H1 (cell line): Measurements from ENCODE around the gene AMT. TPM values are rescaled to one million over a fixed set of nuclear protein-coding genes. Genes with fewer than 3 reads are reported as not detected.

Experiments used
- CTCF ChIA-PET: fragments of 300-600 bp; sonication (Branson Sonifier 250); formaldehyde crosslinking; loops from one replicate; lab custom pipeline; 2021; ENCODE audit not compliant: partially characterized antibody; lab: Charles Lee
- POLR2A ChIA-PET: fragments of 300-600 bp; sonication (Branson Sonifier 250); formaldehyde crosslinking; loops from one replicate; lab custom pipeline; 2021; ENCODE audit warnings: inconsistent platforms; ENCODE audit not compliant: partially characterized antibody; lab: Charles Lee
- DNase-seq, 2 experiments: peaks; one replicate each; pipeline versions ENCODE4 v3.0.0 to v3.0.0-alpha.2; 2010 to 2022; ENCODE audit warnings: low spot score in 2 of 2, low read depth in 1 of 2, mixed read lengths in 1 of 2
- FAIRE-seq: peaks from 2 replicates; lab custom pipeline; 2011; peaks lifted over from hg19 to GRCh38; lab: Jason Lieb, UNC
- H2AFZ ChIP-seq: 2 replicates; pipeline ENCODE4 v1.8.1; 2012; ENCODE audit warnings: low read length, inconsistent platforms
- H2AK5ac ChIP-seq: 2 replicates; pipeline ENCODE4 v1.6.1; 2013; ENCODE audit warnings: low read depth, low read length
- H2BK120ac ChIP-seq: replicated peaks from 2 replicates; pipeline ENCODE3; 2013; ENCODE audit warnings: low read depth, low read length, inconsistent platforms
- H2BK12ac ChIP-seq: 2 replicates; pipeline ENCODE4 v1.6.1; 2013; ENCODE audit warnings: low read depth, low read length
- H2BK15ac ChIP-seq: 2 replicates; pipeline ENCODE4 v1.6.1; 2013; ENCODE audit warnings: low read length
- H2BK20ac ChIP-seq: 2 replicates; pipeline ENCODE4 v1.6.1; 2013; ENCODE audit warnings: low read length
- H2BK5ac ChIP-seq: 2 replicates; pipeline ENCODE4 v1.6.1; 2013; ENCODE audit warnings: low read depth, low read length
- H3K14ac ChIP-seq: 2 replicates; pipeline ENCODE4 v1.6.1; 2013; ENCODE audit warnings: inconsistent platforms; ENCODE audit not compliant: insufficient read length
- H3K18ac ChIP-seq: 2 replicates; pipeline ENCODE4 v1.6.1; 2013; ENCODE audit warnings: low read length; ENCODE audit errors: extremely low read depth
- H3K23ac ChIP-seq: 2 replicates; pipeline ENCODE4 v1.6.1; 2013; ENCODE audit warnings: inconsistent platforms; ENCODE audit not compliant: insufficient read length
- H3K23me2 ChIP-seq: 2 replicates; pipeline ENCODE4 v1.6.1; 2013; ENCODE audit warnings: low read depth, low read length
- H3K27ac ChIP-seq: 2 replicates; pipeline ENCODE4 v1.6.1; 2011; ENCODE audit warnings: low read depth, low read length, inconsistent platforms
- H3K27me3 ChIP-seq, 4 experiments: replicated peaks in 1 of 4; 1 replicate in 1 of 4; 2 replicates in 3 of 4; pipeline versions ENCODE4 v1.6.1 to v1.8.1; 2011 to 2013; ENCODE audit warnings: low read length in 3 of 4, mild to moderate bottlenecking in 3 of 4, inconsistent platforms in 2 of 4, mixed read lengths in 2 of 4, moderate library complexity in 1 of 4; ENCODE audit not compliant: control insufficient read depth in 3 of 4, insufficient read depth in 3 of 4; ENCODE audit errors: extremely low read depth in 1 of 4
- H3K36me3 ChIP-seq, 4 experiments: 2 replicates each; pipeline versions ENCODE4 v1.6.1 to v1.8.1; 2011 to 2013; ENCODE audit warnings: mild to moderate bottlenecking in 4 of 4, low read length in 3 of 4, moderate library complexity in 2 of 4, control low read depth in 1 of 4, inconsistent platforms in 1 of 4; ENCODE audit not compliant: insufficient read depth in 4 of 4, control insufficient read depth in 2 of 4
- H3K4ac ChIP-seq: replicated peaks from 2 replicates; pipeline ENCODE3; 2013; ENCODE audit warnings: low read length, low read depth, mixed read lengths, inconsistent platforms; ENCODE audit not compliant: insufficient read length
- H3K4me1 ChIP-seq, 4 experiments: replicated peaks in 1 of 4; 1 replicate in 1 of 4; 2 replicates in 3 of 4; pipeline versions ENCODE4 v1.6.1 to v1.8.1; 2011 to 2013; ENCODE audit warnings: low read length in 3 of 4, inconsistent platforms in 2 of 4, mixed read lengths in 1 of 4; ENCODE audit not compliant: insufficient read depth in 4 of 4, control insufficient read depth in 3 of 4
- H3K4me2 ChIP-seq, 2 experiments: 2 replicates each; pipeline versions ENCODE4 v1.6.1 to v1.8.1; 2011 to 2013; ENCODE audit warnings: low read depth in 2 of 2, low read length in 2 of 2, control low read depth in 1 of 2, inconsistent platforms in 1 of 2, mild to moderate bottlenecking in 1 of 2; ENCODE audit not compliant: insufficient read depth in 1 of 2
- H3K4me3 ChIP-seq, 4 experiments: fragments of 200-600, 300-600 bp in 1 of 4; sonication (generic), shearing (Covaris generic), sonication (Bioruptor Twin) in 1 of 4; 2 replicates each; pipeline versions ENCODE4 v1.5.1 to v1.8.1; 2011 to 2016; ENCODE audit warnings: low read length in 4 of 4, low read depth in 3 of 4, control low read depth in 2 of 4, inconsistent platforms in 2 of 4, mild to moderate bottlenecking in 2 of 4, mixed read lengths in 1 of 4, moderate library complexity in 1 of 4; ENCODE audit not compliant: insufficient read depth in 2 of 4; ENCODE audit errors: extremely low read depth in 1 of 4
- H3K56ac ChIP-seq: replicated peaks from 2 replicates; pipeline ENCODE3; 2013; ENCODE audit warnings: low read depth, mild to moderate bottlenecking, mixed read lengths, low read length, inconsistent platforms; ENCODE audit not compliant: insufficient read length
- H3K79me1 ChIP-seq: 2 replicates; pipeline ENCODE4 v1.6.1; 2013; ENCODE audit warnings: low read depth, low read length, control low read depth
- H3K79me2 ChIP-seq, 2 experiments: 2 replicates each; pipeline versions ENCODE4 v1.6.1 to v1.8.1; 2012 to 2013; ENCODE audit warnings: low read length in 2 of 2, mild to moderate bottlenecking in 2 of 2, inconsistent platforms in 1 of 2; ENCODE audit not compliant: insufficient read depth in 2 of 2, control insufficient read depth in 1 of 2
- H3K9ac ChIP-seq, 4 experiments: replicated peaks in 1 of 4; 1 replicate in 1 of 4; 2 replicates in 3 of 4; pipeline versions ENCODE4 v1.6.1 to v1.8.1; 2011 to 2013; ENCODE audit warnings: low read depth in 3 of 4, low read length in 3 of 4, control low read depth in 2 of 4, mild to moderate bottlenecking in 2 of 4, moderate library complexity in 2 of 4, inconsistent platforms in 1 of 4; ENCODE audit errors: extremely low read depth in 1 of 4
- H3K9me3 ChIP-seq, 2 experiments: 2 replicates each; pipeline versions ENCODE4 v1.6.1 to v1.8.1; 2012 to 2013; ENCODE audit warnings: mild to moderate bottlenecking in 2 of 2, moderate library complexity in 2 of 2, control low read depth in 1 of 2, inconsistent platforms in 1 of 2, low read depth in 1 of 2, low read length in 1 of 2, mixed read lengths in 1 of 2; ENCODE audit not compliant: insufficient read depth in 2 of 2
- H4K20me1 ChIP-seq, 2 experiments: replicated peaks in 1 of 2; 2 replicates each; pipeline versions ENCODE3 to v1.8.1; 2011 to 2013; ENCODE audit warnings: inconsistent platforms in 2 of 2, low read length in 2 of 2, mild to moderate bottlenecking in 1 of 2; ENCODE audit not compliant: insufficient read depth in 2 of 2, control insufficient read depth in 1 of 2
- H4K5ac ChIP-seq: 2 replicates; pipeline ENCODE4 v1.6.1; 2013; ENCODE audit warnings: low read length, low read depth, mixed read lengths, inconsistent platforms; ENCODE audit not compliant: insufficient read length
- H4K8ac ChIP-seq: 2 replicates; pipeline ENCODE4 v1.8.0; 2013; ENCODE audit warnings: mild to moderate bottlenecking, moderate library complexity, low read length, inconsistent platforms; ENCODE audit not compliant: insufficient read depth; ENCODE audit errors: extremely low read depth
- H4K91ac ChIP-seq: replicated peaks from 2 replicates; pipeline ENCODE3; 2013; ENCODE audit warnings: low read length, mixed read lengths, inconsistent platforms; ENCODE audit not compliant: insufficient read length
- BRCA1 ChIP-seq: IDR thresholded peaks from 2 replicates; pipeline ENCODE4 v1.6.1; 2012; ENCODE audit warnings: low read depth, low read length, improper control_type of control experiment
- CEBPB ChIP-seq: IDR thresholded peaks from 2 replicates; pipeline ENCODE4 v1.6.1; 2012; ENCODE audit warnings: low read depth, low read length
- CHD1 ChIP-seq: IDR thresholded peaks from 2 replicates; pipeline ENCODE4 v1.6.1; 2012; ENCODE audit warnings: low read depth, low read length, improper control_type of control experiment
- JUND ChIP-seq: IDR thresholded peaks from 2 replicates; pipeline ENCODE4 v1.6.1; 2011; ENCODE audit warnings: mild to moderate bottlenecking, improper control_type of control experiment, low read length
- SIN3A ChIP-seq, 2 experiments: IDR thresholded peaks in 1 of 2; conservative IDR thresholded peaks in 1 of 2; 2 replicates each; pipeline ENCODE4 v1.6.1; 2011 to 2012; ENCODE audit warnings: low read length in 2 of 2, improper control_type of control experiment in 1 of 2, low read depth in 1 of 2, mild to moderate bottlenecking in 1 of 2
- TEAD4 ChIP-seq: IDR thresholded peaks from 2 replicates; pipeline ENCODE4 v1.6.1; 2012; ENCODE audit warnings: low read depth, low read length, inconsistent platforms, mixed read lengths
- WGBS, 2 experiments: shearing (Covaris generic) in 1 of 2; methylation state at CpG; one replicate each; pipeline versions ENCODE4 v1.1.6 to v1.1.7; 2013 to 2015; ENCODE audit warnings: low lambda C conversion rate in 2 of 2, mixed read lengths in 2 of 2, inconsistent platforms in 1 of 2, low coverage in 1 of 2, missing lambda C conversion rate in 1 of 2; ENCODE audit not compliant: insufficient replicate concordance in 2 of 2, insufficient coverage in 1 of 2, insufficient read length in 1 of 2; ENCODE audit errors: extremely low coverage in 1 of 2, missing lambda C conversion rate in 1 of 2; 5-methylcytosine and 5-hydroxymethylcytosine counted together
- polyA plus RNA-seq, 7 experiments: library from polyadenylated mRNA; depleted of rRNA in 3 of 7; stranded (reverse) in 5 of 7; unstranded in 2 of 7; fragments of >200 nt in 5 of 7; fragments of 200-250 nt in 2 of 7; gene quantifications; 1 replicate in 5 of 7; 2 replicates in 1 of 7; 4 replicates in 1 of 7; pipeline versions ENCODE4 v1.2.1 to v1.2.3, GENCODE V29; 2011 to 2013; ENCODE audit warnings: missing spikeins in 2 of 7, mixed read lengths in 2 of 7
- total RNA-seq: library from RNA; stranded (reverse); fragmentation: NEBNext Ultra II Directional; extraction: Animal tissue kit (Norgen Biotek cat#: 25700); gene quantifications from 2 replicates; pipeline ENCODE4 v1.2.1, GENCODE V29; 2021

The AMT gene
- total and polyA plus RNA-seq, 2 of the 8 experiments (the other 6 are each of a cell fraction or from before 2014, with no cell fraction given) = 46.5 to 92.4 TPM

- H4K20me1 ChIP-seq = peaks cover 6 to 19% of the 10 kb centered on the region in 2 experiments
- H3K79me2 ChIP-seq = peaks cover 7 to 94% of the 10 kb centered on the region in 2 experiments
- no peak overlapping the region for H3K18ac ChIP-seq
- no peaks in the 10 kb centered on the region; a peak in 1 of 8 replicates for H3K36me3 ChIP-seq
- 0 out of 2 replicates have a peak, but pooled peaks cover 2% of the 10 kb centered on the region for H3K23me2 ChIP-seq
- no peak overlapping the region for H3K4me2 ChIP-seq
- POLR2A ChIA-PET = interaction anchor here (1.0 kb wide), 1 partner anchor 24 kb away, joined by 4 read pairs; the partner anchor contains the start of genes RHOA and TCTA
- H2BK20ac ChIP-seq = no peak overlapping the region
- no peak overlapping the region for H3K56ac ChIP-seq
- H4K5ac ChIP-seq = no peak overlapping the region
- TF ChIP-seq CHD1 (no peak), CEBPB (no peak), TEAD4 (no peak), SIN3A (conservative IDR thresholded peaks at IDR 0.05 in 1 of 2, IDR thresholded peaks at IDR 0.05 in 1 of 2; ENCODE audit: low read depth in 1 of 2, low read length in 2 of 2) (no peak), BRCA1 (no peak), JUND (no peak)
- no peak overlapping the region for H3K27ac ChIP-seq
- H3K79me1 ChIP-seq = peaks cover 10% of the 10 kb centered on the region
- H3K4me1 ChIP-seq = no peaks in the 10 kb centered on the region
- 94% methylated on average over 2 of the region's 2 CpGs; no CpG with 5 or more reads in 1 of the 2 experiments for WGBS, 2 experiments
- H2BK12ac ChIP-seq = no peak overlapping the region
- no peak overlapping the region for H2BK120ac ChIP-seq
- no peak overlapping the region for H2AK5ac ChIP-seq
- no peak overlapping the region for H3K4me3 ChIP-seq
- H3K9ac ChIP-seq = no peak overlapping the region
- no peak overlapping the region for H3K4ac ChIP-seq
- FAIRE-seq (no peak), DNase-seq (no peak)
- H2BK5ac ChIP-seq = no peak overlapping the region
- no peaks in the 10 kb centered on the region for H3K27me3 ChIP-seq
- H4K8ac ChIP-seq = no peak overlapping the region
- H2AFZ ChIP-seq = no peak overlapping the region
- H2BK15ac ChIP-seq = no peak overlapping the region
- no peak overlapping the region for H3K23ac ChIP-seq
- CTCF ChIA-PET = interaction anchor here (1.6 kb wide), 1 partner anchor 91 kb away, joined by 4 read pairs; no protein-coding TSS in a partner anchor
- no peaks in the 10 kb centered on the region for H3K9me3 ChIP-seq
- no peak overlapping the region for H3K14ac ChIP-seq
- H4K91ac ChIP-seq = no peak overlapping the region
Observed at GRCh38 chr3:49387721-49388120, 34.6 kb downstream of the AMT start.
